GM18519 (cell line): ENCODE data around the gene GREB1.

ENCODE experiments used
- ATAC-seq: cut with Tn5 transposase; IDR thresholded peaks from one replicate; pipeline ENCODE4 v1.9.1; 2021; ENCODE audit warnings: mild to moderate bottlenecking, moderate library complexity; ENCODE audit not compliant: unreplicated experiment, low FRiP score

Gene GREB1

DNA sequence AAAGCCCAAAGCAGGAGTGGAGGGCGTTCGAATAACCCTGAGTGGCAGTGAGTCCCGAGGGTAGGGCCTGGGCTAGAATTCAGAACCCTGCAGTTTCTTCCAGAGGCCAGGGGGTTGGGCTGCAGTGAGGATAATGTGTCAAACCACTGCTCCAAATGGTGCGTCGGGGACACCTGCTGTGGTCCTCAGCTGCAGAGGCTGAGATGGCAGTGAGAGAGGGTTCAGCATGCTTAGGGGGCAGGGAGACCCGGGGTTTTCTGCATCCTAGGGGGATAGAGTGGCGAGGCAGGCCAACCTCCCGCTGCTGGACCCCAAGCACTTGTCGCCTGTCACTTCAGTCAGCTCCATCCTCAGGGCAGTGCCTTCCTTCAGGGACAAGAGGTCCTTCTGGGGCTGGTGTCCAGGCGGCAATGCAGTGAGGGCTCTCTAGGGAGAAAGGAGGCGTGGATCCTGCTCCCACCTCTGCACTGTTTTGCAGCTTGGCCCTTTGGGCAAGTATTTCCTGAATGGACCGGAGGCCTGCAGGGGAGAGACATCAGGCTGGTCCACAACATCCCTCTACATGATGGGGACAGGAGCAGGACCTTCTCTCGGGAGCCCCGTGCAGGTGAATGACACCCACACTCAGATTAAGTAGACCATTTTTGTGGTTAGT is 144.6 kb downstream of the GREB1 start:
- ATAC-seq, result no peak

DNA sequence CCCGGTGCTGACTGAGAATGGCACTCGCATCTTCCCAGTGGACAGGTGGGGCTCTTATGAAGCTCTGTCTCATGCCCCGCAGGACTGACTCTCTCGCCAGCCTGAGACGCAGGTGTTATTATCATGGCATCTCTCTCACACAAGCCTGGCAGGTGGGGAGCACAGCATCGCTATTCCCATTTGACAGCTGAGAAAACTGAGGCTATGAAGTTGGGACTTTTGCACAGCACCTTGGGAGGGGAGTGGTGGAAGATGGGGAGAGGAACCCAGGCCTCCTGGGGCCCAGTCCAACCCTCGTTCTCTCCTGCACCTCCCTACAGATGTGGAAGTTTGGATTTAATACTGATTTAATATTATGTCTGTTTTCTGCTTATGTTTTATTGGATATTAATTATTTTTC is 145.2 kb downstream of the GREB1 start:
- no peak for ATAC-seq

DNA sequence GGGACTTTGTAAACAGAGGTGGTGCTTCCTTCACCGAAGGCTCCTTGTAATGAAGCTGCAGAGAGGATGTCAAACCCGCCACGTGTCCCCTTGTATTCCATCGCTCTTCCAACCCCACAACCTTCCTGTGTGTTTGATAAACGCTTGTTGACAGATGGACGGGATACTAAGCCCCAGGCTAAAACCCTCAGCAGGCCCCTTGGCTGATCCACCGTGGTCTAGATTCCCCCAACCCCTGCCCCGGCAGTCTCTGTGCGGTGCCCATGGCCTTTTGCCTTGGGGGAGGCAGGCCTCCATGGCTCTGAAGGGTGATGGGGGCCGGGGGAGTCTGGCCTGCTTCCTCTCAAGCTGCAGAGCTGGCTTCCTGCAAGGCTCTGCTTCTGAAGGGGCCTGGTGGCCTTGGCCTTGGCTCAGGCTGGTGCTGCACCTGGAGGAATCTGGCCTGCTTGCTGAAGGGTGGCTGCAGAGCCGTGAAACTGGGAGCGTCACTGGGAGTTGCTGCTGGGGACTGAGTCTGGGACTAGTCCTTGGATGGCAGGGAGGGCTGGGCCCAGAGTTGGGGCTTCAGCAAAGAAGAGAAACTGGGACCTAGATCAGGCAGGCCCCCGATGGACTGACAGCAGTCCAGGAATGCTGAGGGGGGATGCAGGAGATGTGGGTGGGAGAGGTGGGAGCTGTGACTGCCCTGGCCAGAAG is 145.8 kb downstream of the GREB1 start:
- no peak for ATAC-seq

DNA sequence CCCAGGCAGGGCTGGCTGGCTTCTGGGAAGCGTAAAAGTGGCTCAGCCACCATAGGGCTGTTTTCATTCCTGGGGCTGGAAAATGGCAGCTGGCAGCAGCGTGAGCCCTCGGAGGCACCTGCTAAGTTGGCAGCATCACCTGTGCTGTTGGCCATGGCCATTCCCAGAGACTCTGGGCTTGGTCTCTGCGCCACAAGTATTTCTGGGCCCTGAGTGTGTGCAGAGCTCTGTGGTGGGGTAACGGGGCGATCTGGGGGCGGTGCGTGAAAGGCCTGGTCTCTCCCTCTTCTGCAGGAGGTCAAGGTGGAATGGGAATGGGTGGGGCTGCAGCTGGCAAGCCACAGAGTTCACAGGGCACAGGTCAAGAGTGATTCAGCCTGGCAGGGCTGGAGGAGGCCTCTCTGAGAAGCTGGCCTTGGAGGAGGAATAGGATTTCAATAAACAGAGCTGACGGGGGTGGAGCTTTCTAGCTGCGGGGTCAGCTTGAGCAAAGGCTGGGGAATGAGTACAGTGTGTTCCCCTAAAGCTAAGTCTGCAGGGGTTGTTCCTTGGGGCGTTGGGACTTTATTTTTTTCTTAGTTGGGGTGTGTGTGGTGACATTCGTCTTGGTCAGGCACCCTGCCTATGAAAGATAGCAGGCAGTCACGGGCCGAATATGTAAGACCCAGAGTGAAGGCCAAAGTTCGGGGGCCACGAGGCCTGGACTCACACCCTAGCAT is 146.5 kb downstream of the GREB1 start:
- no peak for ATAC-seq

DNA sequence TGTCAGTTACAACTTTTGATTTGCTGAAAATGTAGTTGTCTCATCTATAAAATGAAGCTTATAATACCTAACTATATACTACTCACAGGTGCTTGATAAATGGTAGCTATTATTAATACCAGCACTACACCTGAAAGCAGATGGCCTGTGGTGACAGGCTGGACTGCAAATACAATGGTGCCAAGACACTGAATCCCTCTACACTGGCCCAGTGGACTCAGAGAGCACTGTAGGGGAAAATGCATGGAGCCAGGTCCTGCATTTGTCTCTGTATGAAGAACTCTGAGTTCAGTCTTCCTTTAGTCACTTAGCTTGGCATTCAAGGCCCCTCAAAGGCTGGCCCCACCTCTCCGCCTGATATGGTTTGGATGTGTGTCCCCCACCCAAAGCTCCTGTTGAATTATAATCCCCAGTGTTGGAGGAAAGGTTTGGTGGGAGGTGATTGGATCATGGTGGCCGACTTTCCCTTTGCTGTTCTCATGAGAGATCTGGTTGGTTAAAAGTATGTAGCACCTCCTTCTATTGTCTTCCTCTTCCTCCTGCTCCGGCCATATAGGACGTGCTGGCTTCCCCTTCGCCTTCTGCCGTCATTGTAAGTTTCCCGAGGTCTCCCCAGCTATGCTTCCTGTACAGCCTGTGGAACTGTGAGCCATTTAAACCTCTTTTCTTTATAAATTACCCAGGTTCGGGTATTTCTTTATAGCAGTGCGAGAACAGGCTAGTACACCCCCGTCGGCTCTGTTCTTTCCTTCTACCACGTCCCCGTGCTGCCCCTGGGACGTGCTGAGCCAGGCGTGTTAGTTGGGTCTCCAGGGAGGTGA is 147.3 kb downstream of the GREB1 start:
- ATAC-seq, result no peak

DNA sequence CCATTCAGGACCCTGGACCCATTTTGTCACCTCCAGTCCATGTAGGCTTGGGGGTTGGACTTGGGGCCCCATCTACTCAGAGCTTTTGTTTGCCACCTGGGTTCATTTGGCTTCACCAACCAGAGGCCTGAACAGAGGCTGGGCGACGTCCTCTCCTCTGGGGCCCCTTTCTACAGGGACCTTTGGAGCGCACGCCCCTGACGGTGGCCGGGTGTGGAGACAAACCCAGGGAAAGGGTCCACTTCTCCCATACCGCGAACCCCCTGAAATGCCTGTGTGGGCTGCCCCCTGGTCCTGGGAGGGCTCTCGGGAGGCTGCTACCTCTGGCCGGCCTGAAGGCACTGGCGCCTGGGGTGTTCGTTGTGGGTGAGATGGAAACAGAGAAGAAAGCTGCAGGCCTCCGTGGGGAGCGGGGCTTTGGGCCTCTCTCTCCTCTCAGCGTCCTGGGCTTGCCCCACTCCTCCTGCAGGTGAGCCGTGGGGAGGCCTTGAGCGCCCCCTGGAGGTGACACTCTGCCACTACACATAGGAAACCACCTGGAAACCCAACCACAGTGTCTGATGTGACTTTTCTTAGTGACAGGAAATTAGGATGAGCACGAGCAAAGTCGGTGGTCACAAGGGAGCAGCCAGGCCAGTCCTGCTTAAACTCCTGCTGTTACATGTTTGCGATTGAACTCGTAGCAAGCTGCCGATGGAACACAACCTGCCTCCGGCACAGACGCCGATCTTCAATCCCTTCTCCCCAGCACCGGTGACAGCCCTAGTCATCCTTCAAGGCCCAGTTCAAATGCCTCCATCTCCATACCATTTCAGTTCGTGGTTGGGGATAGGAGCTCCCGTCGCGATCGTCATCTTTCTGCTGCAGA is 148.1 kb downstream of the GREB1 start:
- no peak for ATAC-seq

DNA sequence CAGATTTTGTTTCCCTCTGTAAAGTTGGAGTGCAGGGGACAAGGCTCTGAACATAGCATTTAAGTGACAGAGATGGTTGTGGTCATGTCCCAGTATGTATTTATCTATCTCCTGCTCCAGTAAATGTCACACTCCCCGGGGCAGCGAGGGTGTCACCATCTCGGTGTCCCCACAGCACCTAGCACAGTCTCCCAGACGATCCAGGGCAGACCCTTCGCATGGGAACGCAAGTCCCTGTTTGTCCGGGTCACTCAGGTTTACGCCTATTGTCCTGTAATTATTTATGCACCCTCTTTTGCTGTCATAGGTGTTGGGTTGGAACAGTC is 148.7 kb downstream of the GREB1 start:
- ATAC-seq, result no peak

DNA sequence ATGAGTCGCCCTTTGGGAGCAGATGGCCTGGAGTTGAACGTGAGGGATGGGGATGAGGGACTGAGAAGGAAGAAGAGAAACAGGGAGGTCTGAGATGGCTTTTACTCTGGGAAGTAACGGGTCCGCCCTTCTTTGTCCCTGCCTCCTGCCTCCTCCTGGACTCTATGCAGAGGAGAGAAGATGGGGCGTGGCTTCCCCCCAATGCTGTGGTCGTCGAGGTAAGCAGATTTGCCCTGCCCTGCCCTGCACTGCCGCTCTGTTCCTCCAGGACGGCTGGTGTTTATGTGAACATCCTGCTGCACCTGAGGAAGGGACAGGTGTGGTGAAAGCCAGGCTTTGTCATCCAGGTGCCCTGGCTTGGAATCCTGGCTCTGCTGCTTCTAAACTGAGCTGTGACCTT is 149.6 kb downstream of the GREB1 start:
- no peak for ATAC-seq

DNA sequence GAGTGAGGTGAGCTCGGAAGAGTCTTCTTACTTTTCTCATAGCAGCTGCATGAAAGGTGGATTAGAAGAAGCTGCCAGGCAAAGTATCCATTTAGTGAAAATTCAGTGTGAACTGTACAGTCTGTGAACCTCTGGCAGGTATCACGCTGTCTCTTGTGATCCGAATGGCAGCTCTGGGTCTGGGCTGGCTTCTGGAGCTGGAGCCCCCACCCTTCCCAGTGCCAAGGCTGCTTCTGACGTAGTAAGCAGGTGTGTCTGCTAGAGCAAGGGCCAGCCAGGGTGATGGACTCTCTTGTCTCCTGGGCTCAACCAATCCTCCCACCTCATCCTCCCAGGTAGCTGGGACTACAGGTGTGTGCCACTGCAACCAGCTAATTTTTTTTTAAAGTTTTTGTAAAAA is 150.1 kb downstream of the GREB1 start:
- no peak for ATAC-seq

DNA sequence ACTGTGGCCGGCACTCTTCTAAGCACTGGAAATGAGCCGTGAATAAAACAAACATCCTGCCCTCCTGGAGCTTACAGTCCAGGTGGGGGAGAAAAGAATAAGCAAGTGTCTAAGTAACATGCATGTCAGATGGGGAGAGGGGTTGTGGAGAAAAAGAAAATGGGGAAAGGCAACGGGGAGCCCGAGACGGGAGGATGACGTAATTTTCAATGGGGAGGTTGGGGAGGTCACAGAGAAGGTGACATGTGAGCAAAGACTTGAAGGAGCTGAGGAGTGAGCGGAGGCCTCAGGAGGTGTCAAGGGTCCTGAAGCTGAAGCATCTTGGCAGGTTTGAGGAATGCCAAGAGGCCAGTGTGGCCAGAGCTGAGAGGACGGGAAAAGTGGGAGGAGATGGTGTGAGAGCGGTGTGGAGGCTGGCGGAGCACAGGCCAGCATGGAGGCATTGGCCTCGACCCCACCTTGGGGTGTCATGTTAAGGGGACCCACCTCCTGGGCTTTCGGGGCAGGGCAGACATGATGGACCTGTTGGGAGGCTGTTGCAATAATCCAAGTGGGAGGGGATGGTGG is 151.1 kb downstream of the GREB1 start:
- no peak for ATAC-seq

DNA sequence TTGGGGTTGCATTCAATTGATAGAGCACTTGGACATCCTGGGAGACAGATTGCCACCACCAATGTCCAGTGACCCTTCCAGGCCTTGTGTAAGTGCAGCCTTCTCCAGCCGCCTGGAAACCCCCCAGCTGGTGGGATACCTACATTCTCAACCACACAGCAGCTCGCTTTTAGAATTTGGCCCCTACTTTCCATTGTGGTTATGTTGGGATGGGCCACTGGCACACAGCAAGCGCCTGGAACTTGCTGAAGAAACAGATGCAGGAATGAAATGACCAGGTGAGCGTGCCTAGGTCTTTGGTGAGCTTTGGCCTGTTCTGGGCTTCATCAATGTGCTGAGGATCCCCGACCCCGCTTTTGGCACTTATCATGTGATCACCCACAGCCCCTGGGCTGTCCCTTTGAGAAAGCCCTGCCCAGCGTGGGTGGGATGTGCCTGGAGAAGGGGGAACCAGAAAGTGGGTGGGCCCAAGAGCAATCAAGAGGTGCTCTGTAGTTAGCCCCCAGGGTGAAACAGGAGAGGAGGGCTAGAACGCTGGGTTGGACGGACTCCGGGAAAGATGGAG is 152.1 kb downstream of the GREB1 start:
- no peak for ATAC-seq

DNA sequence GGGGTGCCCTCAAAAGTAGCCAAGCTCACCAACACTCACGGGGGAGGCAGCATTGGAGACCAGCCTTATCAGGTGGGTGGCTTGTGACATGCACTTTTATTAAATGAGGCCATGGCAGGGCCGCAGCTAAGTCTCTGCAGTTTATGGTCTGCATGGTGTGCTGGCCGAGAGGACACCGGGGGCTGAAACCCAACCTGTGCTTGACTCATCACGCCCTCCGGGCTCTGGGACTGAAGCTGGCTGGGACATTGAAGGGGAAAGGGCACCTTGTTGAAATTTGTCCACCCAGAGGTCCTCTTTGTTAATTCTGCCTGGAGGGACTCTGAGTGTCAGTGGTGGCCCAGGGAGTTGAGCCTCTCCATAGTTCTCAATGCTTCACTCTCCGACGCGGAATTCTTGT is 153.9 kb downstream of the GREB1 start:
- ATAC-seq, result no peak

DNA sequence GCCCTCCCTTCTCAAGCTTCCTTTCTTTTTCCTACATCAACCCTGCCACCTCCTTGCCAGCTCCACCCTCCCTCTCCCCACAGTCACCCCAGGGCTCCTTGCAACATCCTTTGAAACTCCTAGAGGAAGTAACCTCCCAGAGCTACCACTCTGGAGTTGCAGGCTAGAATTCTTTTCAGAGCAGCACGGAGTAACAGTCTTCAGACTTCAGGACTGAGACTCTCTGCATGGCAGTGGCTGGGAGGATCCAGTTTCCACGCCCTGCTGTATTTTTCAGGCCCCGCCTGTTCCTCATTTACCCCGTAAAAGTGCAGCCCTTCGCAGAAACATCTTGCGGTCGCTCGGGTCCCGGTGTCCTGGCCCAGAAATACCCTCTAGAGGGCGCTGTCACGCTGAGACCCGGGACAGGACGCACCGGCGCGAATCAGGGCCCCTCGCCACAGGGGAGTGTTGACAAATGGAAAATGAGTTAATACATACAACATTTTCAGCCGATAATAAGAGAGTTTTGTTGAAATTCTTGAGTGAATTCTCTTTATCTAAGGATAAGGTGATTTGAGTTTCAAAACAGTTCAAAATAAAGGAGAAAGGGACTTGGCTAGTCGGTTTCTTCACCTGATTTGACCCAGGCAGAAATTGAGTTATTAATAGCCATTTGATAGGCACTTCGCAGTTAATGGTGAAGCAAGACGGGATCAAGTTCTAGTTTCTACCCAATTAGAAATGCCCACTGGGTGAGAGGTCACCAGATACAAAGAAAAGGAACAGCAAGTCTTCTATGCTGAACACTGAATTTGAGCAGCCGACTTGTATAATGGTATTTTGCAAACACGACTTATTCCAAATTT is 154.6 kb downstream of the GREB1 start:
- peak; percentile 72 for ATAC-seq

DNA sequence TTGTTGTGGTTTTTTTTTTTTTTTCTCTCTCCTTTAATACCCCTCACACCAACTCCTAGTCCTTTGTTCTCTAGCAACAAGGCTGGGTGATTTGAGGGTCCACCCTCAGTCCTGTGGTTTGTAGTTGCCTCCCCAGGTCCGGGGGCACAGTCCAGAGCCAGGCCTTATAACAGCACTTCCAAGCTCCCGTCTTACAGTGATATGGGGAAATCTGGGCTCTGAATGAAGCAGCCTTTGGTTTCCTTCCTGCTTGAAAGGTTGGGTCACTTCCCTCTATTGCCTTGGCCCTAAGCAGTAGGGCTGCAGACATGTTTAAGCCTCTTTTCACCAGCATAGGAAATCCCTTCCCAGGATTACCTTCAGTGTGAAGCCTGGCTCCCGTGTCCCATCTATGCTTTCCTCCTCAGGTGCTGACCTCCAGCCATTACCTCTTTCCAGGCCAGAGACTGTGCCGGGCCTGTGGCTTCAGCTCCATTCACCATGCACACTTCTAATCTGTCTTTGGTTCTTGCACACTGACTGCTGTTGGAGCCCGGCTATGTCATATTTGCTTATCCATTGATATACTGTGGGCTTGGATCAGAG is 157.3 kb downstream of the GREB1 start:
- ATAC-seq, result no peak
